HG03558 (cell line): ENCODE data around the gene PRPF40A.

Experiments
- ATAC-seq: cut with Tn5 transposase; IDR thresholded peaks from one replicate; pipeline ENCODE4 v1.9.1; 2021; ENCODE audit warnings: moderate number of reproducible peaks; ENCODE audit not compliant: unreplicated experiment; ENCODE audit errors: extremely low read depth

The PRPF40A gene

DNA sequence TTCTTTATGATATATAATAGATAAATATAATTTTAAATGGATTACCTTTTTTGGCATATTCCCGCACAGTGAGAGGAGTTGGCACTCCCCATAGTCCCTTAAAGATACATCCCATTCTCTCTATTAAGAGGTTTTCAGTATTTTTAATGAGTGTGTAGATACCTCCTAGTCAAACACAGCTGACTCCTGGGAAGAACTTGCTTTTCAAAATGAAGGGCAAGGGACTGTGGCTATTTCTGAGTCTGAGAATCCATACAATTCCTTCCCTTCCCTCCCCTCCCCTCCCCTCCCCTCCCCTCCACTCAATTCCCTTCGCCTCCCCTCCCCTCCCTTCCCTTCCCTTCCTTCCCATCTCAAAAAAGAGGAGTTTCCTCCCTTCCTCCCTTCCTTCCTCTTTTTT is 93.5 kb downstream of the PRPF40A start:
- no peak for ATAC-seq

DNA sequence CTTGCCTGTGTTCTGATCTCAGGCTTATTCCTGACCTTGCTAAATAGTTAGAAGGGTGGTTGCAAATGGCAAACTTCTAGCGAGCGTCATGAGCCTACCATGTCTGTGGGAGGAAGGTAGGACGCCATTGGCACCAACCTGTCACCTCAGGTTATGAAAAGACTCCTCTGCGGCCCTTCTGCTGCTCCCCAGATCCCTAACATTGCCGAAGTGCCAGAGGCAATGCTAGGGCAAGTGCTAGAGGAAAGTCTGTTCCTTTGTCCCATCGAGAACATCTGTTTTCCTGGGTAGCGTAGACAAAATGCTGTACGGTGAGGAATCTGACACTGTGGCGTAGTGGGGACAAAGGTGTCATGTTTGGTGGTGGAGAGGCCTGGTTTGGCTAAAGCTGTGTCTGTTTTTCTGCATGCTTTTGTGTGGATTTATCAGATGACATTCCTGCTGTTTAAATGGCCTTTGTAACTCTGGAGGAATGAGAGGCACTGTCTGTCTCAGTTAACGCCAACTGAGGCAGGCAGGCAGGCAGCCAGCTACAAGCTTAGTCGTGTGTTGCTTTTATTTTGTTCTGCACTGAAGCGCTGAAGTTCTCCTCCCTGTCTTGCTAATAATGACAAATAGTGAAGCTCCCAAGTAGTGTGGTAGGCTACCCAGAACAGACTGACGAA is 94.1 kb downstream of the PRPF40A start:
- no peak for ATAC-seq

DNA sequence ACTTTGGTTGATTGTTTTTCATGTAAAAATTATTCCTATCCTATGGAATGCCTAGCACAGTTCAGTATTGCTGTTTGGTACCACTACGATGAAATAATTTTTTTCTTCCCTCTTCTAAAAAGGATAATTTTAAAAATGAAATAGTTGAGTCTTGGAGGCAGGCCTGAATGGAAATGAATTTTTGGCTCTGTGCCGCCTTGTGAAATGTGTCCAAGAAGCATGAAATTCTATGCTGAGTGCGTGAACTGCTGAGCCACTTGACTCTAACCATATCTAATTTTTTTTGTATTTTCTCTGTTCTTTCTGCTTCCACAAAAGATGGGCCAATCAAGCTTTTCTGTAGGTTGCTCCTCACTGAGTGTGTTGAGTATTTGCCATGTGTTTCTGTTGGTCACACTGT is 95.0 kb downstream of the PRPF40A start:
- ATAC-seq: no peak

DNA sequence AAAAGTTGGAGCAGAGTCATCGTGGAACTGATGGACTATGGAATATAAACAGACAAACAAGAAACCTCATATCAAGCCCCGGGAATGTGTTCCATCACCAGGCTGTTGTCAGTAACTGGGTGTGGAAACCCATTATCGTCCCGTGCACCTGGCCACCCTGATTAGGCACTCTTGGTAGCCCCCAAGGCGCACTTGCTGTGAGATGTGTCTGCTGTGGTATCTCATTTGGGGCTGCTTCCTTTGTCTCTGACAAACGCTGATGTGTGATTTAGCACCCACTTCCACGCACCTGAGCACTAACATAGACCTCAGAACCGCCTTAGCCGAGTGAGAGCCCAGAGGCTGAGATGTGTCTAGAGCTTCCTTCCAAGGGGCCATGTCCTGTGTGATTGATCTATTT is 96.3 kb downstream of the PRPF40A start:
- no peak for ATAC-seq

DNA sequence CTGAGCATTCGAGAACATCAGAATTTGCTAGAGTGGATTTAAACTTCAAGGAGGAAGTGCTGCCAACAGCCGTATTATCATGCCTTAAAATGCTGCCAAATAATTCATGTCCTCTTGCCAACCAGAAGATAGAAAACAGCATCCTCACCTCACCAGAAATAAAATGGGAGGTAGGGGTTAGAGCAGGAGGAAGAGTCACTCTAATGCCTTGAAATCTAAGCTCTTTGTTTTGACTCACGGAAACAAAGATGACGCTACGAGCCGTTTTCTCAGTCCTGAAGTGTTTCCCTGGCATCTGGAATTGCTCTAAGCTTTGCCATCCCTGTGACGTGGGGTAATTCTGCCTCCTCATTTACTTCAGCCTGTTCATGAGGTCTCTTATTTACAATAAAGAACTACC is 97.1 kb downstream of the PRPF40A start:
- ATAC-seq: no peak

DNA sequence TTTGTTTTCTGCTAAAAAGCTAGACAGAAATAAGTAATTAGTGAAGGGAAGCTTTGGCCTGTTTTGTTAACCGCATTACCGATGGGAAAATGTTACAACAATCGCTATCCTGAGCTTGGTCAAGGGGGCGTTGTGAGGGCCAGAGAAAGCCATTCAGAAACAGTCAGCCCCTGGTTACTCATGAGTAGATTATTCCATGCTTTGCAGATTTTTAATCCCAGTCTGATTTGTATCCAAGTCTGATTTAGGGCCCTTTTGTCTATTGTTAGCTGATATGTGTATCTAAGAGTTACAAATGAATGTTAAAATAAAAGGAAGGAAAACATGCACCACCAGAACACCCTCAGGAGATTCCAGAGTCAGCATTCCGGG is 99.1 kb downstream of the PRPF40A start:
- no peak for ATAC-seq

DNA sequence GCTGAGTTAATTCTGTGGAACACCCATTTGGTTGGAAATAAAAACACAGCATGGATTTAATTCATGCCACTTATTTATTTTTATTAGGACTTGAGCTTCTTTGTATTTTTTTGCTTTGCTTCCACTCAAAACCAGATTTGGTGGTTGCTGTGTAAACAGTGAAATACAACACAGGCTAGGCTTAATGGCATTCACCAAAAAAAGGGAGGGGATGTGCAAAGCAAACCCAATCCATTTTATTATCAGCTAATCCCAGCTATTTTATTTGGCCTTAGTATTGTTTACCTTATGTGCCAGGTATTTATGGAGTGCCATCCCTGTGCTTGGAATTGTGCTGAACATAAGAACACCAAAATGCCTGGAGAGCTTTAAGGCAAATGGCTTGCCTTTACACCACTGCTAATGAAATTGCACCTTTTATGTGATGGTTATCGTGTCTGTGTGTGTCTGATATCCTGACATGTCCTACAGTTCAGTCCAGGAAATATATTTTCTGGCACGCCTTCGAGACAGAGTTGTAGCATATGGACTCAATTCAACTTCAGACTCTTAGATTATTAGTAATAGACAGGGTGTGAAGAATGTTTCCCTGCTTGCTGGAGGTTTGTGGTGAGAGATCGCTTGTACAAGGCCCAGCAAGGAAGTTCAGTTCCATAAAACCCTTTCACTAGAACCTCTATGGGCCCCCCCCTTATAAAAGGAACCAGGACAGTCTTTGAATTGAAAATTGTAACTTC is 99.6 kb downstream of the PRPF40A start:
- ATAC-seq: no peak

DNA sequence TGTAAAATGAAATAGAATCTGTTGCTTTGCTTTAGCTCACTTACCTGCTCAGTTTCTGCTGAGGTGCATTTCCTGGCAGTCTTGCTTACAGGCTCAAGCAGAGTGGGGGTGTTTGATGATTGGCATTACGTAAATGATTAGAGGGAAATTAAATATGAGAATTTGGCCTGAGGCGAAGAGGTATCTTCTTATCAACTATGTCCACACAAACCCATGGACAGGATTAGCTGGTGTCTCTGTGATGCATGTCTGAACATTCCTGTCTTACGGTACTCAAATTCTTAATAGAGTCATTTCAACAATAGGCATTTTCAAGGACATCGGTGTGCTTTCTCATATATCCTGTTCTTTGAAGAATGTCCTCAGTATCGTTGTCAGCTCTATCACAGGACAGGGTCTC is 102.1 kb downstream of the PRPF40A start:
- no peak for ATAC-seq

DNA sequence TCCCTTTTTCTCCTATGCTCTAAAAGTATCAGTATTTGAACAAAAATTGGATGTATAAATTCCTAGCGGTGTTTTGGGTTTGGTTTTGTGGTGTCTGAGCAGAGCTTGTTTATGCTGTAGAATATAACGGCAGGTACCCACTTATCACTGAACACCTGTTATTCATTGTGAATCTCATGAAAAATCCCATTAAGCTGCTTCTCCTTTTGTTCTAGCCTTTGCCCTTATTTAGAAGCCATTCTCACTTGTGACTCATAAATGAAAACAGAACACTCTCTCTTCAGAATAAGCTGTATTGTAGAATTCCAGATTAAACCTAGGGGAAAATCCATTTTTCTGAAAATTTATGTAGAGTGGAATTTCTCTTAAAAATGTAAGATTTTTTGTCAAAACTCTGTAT is 104.0 kb downstream of the PRPF40A start:
- ATAC-seq: peak; percentile 34

DNA sequence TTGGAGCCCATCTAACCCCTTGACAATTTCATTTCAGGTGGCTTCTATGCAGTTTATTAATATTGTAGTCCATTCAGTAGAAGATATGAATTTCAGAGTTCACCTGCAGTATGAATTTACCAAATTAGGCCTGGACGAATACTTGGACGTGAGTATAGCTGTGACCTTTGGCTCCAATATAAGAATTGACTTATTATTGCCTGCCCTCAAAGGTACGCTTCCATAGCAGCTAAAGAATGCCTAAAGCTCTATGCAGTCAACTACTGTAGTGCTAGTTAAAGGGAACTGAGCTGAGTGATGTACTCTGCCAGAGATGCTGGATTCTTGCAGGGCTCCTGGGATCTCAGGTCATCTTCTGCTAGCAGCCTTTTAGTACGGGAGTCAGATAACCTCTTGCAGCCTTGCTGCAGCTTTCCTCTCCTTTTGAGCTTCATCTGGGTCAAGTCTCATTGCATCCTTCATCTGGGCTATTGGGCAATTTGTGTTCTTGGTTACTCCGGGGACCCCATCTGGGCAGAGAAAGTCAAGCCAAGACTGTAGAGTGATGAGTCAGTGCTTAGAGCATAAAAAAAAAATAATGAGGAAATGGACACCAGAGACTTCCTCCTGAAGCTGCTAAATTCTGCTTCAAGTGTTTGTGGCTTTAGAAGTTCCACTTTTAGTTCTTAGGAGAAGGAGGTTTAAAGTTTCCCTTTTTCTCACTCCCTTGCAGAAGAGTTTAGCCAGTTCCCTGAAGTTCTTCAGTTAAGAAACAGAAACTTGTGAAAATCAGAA is 105.6 kb downstream of the PRPF40A start:
- ATAC-seq: peak; percentile 84

DNA sequence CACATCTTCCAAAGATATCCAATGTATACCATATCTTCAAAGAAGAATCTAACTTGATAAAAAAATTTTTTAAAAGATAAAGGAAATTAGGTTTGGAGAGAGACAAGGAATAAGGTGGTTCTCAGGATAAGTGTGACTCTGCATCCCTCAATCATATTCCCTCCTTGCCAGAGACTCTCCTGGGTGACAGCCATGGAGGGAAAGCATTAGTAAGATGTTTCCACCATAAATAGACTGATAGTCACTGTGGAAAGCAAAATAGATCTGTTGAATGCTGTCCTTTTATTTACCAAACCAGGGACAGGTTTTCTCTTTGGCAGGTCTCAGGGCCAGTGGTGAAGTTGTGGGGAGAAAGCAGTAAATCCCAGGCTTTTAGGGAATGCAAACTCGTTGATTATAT is 107.6 kb downstream of the PRPF40A start:
- no peak for ATAC-seq

DNA sequence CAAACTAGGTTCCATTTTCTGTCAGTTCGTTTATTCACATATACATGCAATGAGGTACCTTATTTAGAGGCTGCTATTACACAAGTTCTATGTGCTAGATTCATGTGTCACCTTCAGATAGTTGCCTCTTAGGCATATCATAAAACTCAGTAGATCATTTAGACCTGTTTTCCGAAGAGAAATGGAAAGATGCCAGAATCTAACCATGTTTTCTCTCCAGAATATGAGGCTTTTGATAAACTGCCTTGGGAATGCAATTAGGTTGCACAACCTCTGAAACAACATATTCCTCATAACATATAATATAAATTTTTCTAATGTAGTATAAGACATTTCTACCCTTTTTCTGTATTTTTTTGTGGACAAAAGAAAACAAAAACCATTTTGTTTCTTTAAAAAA is 108.1 kb downstream of the PRPF40A start:
- no peak for ATAC-seq

DNA sequence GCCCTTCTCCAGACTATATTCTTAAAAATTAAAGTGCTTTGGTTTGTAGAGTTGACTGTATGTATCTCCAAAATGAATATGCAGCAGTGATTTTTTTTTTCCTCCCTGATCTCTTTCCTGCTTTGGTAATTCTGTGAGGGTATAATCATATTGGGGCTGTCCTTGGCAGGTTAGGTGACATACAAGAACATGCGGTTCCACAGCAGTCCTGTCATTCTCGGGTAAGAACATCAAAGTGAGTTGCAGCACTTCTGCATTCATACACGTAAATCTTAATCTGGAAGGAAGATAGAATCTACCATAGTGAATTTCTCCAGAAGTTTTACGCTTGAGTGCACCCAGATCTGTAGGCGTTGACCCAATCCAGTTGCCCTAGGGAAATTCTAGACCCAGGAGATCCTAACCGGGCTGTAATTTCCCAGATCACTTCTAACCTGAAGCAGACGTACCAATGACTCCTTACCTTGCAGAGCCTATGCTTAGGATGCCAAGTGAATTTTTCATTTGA is 109.4 kb downstream of the PRPF40A start:
- no peak for ATAC-seq

DNA sequence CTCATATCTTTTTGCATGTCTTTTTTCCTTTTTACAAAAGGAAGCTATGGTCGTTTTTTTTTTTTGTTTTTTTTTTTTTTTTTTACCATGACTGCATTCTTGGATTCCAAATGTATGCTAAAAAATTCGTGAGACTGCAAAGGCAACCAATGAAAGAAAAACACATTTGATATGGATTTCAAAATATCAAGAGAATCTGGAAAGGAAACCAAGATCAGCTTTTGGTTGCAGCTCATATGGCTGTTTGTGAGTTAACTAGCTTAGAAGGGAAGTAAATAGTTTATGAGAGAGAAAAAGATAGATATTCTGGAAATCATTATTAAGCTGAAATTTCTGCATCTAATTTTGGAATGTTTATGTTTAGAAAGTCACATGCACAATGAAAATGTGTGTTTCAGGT is 110.3 kb downstream of the PRPF40A start:
- no peak for ATAC-seq

DNA sequence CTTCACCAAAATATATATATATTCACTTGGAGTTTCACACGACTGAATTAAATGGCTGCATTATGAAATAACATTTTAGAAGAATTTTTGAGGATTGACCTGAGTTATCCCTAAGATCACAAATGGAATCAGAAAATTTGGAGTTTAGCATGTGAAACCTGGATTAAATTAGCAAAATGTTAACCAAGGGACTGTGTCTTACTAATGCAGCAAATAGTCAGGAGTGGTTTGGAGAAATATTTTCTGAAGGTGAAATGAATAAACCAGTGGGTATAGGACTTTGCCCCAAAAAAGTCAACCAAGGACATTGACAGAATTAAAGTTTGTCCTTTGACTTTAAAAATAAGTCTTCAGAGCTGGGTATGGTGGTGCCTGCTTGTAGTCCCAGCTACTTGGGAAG is 111.2 kb downstream of the PRPF40A start:
- no peak for ATAC-seq

DNA sequence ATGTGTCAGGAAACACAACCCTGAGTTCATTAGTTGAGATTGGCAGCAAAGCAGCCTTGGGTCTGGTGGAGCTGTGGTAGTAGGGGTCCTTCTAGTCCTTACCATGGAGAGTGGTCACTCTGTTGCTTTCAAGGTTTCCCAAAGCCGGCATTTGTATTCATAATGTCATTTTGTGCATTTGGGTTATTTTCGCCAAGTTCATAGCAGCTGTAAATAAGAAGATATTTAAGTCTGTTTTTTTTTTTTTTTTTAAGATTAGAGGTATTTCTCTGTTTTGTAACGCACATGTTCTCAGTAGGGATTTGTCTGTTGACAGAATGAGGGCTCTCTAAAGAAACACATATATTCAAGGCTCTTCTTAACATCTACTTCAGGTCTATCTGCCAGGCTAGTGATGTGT is 114.1 kb downstream of the PRPF40A start:
- ATAC-seq: no peak

DNA sequence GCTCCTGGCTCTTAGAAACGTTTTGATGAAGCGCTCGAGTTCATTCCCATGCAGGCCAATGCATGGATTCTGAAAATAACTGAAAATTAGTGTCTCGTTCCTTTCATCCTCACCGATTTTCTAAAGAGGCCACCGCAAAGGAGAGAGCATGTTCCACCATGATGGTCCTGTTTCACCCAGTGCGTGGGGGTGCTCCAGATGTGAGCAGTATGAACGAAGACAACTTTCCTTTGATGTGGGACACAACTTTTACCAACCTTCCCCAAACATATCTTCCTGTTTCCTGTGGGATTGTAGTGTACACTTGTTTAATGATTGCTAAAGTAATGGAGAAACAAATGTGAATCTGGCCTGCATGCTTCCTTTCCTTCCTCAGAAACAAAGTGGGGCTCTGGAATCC is 114.5 kb downstream of the PRPF40A start:
- no peak for ATAC-seq
